LNCAP (cell line): Measurements from ENCODE around the gene ATXN7.

ENCODE experiments used
- TF ChIP-seq, protein P1 (sequence below): fragments of 450-650 bp; IDR thresholded peaks from 2 replicates; pipeline ENCODE4 v1.5.1; 2017; ENCODE audit warnings: mild to moderate bottlenecking

The ATXN7 gene

DNA sequence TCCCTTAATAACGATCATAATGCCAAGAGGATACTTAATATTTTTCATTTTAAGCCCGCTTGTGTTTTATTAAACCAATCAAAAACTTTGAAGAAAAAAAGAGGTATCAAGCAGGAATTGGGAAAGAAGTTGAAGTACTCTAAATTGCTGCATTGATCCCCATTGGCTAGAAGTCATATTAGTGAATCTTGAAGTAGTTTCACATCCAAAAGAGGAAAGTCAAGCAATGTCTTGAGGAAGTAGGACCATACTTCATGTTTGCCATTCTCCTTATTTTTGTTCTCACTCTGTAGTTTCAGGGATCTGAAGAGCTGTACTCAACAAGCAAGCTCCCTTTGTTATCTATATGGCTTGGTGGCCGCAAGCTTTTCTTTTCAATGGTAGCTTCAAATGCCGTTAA lies 46.3 kb downstream of the ATXN7 start:
- TF ChIP-seq, protein P1, sequence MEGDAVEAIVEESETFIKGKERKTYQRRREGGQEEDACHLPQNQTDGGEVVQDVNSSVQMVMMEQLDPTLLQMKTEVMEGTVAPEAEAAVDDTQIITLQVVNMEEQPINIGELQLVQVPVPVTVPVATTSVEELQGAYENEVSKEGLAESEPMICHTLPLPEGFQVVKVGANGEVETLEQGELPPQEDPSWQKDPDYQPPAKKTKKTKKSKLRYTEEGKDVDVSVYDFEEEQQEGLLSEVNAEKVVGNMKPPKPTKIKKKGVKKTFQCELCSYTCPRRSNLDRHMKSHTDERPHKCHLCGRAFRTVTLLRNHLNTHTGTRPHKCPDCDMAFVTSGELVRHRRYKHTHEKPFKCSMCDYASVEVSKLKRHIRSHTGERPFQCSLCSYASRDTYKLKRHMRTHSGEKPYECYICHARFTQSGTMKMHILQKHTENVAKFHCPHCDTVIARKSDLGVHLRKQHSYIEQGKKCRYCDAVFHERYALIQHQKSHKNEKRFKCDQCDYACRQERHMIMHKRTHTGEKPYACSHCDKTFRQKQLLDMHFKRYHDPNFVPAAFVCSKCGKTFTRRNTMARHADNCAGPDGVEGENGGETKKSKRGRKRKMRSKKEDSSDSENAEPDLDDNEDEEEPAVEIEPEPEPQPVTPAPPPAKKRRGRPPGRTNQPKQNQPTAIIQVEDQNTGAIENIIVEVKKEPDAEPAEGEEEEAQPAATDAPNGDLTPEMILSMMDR = no peak

DNA sequence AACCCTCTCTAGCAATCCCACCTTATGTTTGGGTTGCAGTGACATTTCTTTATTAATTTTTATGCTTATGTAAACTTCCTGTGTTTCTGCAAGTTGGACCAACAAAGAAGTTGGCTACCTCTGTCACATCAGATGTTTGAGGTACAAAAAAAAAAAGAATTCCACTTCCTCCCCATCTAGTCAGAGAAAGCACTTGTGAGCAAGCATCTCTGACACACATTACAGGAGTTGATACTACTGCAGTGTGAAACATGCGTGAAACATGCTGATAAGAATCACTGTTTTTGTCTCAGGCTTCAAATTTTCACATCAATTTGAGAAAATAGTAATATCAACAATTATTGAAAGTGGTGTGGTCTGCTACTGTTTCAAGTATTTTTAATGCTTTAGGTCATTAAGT lies 47.2 kb downstream of the ATXN7 start:
- TF ChIP-seq, protein P1 = no peak

DNA sequence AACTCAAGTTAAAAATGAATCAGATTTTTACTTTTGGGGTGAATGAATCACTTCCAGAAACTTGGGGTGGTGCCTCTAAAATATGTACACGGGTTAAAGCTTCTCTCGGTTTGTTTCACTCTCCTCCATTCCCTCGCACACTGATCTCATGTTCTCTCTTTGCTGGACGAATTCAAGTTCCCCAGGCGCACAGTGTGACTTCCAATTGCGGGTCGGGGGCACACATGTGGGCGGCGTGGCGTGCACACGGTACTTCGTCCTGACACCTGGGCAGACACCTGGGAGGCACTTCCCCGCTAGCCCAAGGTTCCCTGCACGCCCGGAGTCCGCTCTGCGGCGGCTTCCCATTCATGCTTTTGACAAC lies 47.8 kb downstream of the ATXN7 start:
- TF ChIP-seq, protein P1 = no peak

DNA sequence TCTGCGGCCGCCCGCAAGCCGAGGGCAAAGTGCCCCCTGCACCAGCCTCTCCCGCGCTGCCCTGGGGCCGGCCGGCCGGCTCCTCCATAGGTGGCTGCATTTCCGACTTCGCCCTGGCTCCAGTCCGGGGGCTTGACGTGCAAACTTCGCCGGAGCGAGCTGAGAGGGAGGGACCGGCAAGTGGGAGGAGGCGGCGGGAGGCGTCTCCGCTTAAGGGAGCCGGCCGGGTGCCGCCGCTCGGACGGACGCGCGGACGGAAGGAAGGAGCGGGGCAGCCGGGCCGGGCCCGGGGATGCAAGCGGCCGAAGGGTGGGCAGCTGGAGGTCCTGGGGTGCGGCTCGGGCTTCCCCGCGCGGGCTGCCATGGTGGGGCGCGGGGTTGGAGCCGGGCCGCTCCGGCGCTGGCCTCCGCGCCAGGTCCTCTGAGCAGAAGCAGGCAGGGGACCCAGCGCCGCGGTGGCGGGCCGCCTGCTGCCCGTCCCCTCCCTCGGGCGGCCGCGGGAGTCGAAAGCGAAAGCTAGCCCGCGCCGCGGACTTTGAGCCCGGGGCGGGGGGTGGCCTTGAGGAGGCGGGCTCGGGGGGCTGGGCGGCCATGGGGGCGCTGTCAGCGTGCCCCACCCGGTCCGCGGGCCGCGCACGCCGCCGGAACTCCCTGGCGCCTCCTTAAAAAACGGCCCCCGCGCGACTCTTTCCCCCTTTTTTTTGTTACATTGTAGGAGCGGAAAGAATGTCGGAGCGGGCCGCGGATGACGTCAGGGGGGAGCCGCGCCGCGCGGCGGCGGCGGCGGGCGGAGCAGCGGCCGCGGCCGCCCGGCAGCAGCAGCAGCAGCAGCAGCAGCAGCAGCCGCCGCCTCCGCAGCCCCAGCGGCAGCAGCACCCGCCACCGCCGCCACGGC lies 48.5 kb downstream of the ATXN7 start, which contains the start of gene SCAANT1:
Gene SCAANT1 (minus strand): TSS at position 511 of the 895 bp plus-strand sequence.
- TF ChIP-seq, protein P1 = 0 out of 2 replicates have a peak, but pooled peaks have one; percentile 9

DNA sequence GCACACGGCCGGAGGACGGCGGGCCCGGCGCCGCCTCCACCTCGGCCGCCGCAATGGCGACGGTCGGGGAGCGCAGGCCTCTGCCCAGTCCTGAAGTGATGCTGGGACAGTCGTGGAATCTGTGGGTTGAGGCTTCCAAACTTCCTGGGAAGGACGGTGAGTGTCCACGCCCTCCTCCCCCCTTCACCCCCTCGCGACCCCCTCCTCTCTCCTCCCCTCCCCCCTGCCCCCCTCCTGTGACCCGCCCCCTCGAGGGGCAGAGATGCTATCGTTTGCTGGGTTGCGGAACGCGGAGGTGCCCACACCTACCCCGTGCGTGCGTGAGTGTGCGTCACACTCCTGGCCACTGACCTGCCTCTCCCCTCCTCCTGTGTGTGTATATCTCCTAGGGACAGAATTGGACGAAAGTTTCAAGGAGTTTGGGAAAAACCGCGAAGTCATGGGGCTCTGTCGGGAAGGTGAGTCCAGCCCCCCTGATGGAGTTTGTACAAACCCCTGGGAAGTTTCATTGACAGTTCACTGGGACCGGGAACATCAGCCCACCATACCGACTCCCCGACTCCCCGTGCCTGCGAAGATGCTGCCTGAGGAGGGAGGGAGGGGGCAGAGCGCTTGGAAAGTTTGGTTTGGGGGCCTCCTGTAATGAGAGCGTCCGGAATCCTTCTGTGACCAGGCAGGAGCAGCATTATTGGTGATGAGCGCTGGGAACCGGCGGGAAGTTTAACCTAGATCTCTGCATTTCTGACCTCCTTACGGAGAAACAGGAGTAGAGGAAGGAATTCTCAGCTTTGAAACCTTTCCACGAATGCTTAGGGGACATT lies 49.3 kb downstream of the ATXN7 start:
- TF ChIP-seq, protein P1 = no peak

DNA sequence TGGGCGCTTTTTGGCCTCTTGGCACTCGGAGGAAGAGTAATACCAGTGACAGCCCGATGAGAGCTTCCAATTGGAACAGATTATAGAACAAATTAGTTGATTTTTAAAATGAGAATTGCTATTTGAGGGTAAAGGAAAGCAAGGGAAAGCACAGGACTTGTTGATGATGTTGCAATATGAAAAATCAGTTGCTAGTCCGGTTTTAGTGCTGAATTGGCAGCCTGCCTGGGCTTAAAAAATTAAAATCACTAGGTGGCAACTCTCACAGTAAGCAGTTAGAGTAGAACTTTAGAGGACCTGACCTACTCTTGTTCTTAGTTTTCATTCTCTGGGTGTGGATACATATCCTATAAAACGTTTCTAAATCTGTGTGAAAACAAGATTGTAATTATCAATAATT lies 50.6 kb downstream of the ATXN7 start:
- TF ChIP-seq, protein P1 = peak; percentile 13; the same call in 1 of the 2 replicates

DNA sequence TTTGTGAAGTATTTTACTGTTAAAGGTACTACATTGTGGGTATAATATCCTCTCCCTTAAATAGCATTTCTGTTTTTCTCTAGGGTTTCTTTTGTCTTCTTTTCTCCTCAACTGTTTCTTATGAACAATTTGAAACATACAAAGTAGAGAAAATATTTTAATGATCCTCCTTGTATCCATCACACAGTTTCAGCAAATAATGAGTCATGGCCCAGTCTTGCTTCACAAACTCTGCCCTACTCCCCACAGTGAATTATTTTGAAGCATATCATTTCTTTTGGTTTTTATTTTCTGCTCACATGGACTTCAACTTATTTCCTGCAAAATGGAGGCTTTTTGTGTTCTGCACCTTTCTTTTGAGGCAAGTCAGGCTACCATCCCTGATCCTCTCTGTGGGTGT lies 54.7 kb downstream of the ATXN7 start:
- TF ChIP-seq, protein P1 = no peak
